ENCODE measurements around the gene DOCK2.
A peak's percentile ranks its signal among the peaks of the same experiment; 100 is the strongest.
"Not testable (repeated sequence)": the region's sequence is repeated elsewhere in the genome, so short reads cannot be mapped to it uniquely, and the experiment has no call there.

The DOCK2 gene

DNA sequence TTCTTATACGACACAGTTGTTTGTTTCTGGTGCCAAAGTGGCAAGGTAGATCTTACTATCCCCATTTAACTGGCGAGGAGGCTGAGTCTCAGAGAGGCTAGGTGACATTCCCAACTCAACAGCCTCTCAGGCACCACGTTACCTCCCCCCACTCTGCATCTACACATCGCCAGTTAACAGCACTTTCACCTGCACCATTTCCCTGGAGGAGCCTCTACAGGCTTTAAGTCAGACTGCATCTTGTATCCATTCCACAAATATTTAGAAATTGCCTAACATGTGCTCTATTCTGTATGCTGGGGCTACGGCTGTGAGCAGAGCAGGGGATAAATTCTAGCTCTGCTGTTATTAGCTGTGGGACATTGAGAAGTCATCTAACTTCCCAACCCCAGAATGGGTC is 174.6 kb downstream of the DOCK2 start:
- FAIRE-seq (no peak), DNase-seq (ENCODE audit: low spot score) (no peak)

DNA sequence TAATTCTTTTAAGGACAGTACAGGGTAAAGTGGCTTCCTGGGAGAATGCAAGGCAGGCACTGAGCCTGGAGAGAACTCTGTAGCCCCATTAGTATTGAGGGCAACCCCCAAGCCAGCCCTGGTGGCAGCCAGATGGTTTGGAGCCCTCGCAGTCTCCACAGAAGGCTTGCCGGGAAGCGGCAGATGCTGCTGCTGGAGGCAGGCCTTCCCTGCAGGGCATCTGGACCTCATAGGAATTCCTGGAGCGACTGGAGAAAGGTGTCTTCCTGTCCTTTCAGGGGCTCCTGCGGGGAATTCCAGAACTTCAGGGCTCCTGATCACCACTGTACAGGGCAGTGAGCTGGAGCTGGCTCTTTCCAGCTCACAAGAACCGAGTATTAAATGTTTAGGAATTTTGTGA is 175.7 kb downstream of the DOCK2 start:
- no peak for FAIRE-seq
- DNase-seq (ENCODE audit: low spot score): no peak

GRCh38 chr5:169814045-169814444 is 177.0 kb downstream of the DOCK2 start:
- DNase-seq (ENCODE audit: low spot score) (no peak), FAIRE-seq (no peak)

- FAIRE-seq (no peak), DNase-seq (ENCODE audit: low spot score) (no peak)
These were observed 177.4 kb downstream of the DOCK2 start for GRCh38 chr5:169814522-169814921.

GRCh38 chr5:169817031-169817430 is 180.0 kb downstream of the DOCK2 start:
- no peak for FAIRE-seq
- DNase-seq (ENCODE audit: low spot score): no peak

DNA sequence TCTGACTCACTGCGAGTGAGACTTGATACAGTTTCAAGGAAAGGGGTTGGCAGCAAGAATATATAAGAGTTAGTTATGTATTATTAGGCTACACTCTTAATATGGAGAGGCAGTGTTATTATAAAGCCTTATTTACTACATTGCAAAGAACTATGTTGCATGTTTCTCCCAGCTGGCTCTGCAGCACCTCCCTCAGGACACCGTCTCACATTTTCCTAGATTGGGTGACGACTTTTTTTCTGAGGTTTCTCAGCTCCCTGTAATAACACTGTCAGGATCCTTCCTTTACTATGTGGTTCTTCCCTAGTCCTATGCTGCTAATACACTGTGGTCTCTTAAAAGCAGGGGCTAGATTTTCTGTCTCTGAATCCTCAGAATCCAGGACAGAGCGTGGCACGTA is 189.5 kb downstream of the DOCK2 start:
- no peak for DNase-seq (ENCODE audit: low spot score)
- FAIRE-seq: no peak

DNA sequence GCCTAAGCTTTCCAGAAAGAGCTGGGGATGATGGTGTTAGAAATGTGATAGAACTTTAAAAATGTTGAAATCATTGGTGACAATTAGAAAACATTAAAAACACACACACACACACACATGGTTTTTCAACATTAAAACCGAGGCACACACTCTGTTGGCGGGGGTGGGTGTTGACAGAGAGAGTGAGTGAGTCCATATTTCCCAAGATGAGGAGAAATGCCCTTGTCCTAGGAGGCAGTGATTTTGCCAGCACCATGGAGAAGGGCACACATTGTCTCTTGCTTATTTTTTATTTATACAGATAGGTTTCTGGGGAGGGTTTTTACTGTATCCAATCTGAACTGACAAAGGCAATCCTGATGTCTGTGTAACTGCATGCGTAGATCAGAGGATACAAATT is 190.7 kb downstream of the DOCK2 start:
- DNase-seq (ENCODE audit: low spot score) (no peak), FAIRE-seq (no peak)

GRCh38 chr5:169828385-169828784 is 191.3 kb downstream of the DOCK2 start:
- FAIRE-seq (no peak), DNase-seq (ENCODE audit: low spot score) (no peak)

- DNase-seq (ENCODE audit: low spot score) (no peak), FAIRE-seq (no peak)
These were observed 194.3 kb downstream of the DOCK2 start for GRCh38 chr5:169831331-169831730.

- DNase-seq (ENCODE audit: low spot score): no peak
- no peak for FAIRE-seq
These were observed 195.2 kb downstream of the DOCK2 start for GRCh38 chr5:169832304-169832703.

DNA sequence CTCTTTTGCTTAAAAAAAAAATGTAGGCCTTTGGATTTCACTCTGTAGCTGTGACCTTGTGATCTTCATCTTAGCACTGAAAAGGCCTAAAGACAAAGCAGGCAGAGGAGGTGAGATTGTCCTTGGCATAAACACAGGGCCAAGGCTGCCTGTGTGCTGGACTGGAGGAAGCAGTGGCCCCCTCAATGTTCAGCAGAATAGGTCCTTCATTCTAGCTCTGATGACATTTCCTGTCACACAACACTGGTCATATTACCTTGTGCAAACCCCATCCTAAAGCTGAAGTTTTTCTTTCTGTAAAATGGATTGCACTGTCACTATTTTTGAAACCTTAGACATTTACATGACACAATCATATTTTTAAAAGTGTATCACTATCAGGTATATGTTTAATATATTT is 195.8 kb downstream of the DOCK2 start:
- no peak for DNase-seq (ENCODE audit: low spot score)
- no peak for FAIRE-seq

GRCh38 chr5:169833681-169834292 is 196.7 kb downstream of the DOCK2 start:
- not testable (repeated sequence) for FAIRE-seq
- DNase-seq (ENCODE audit: low spot score): peak; percentile 39

GRCh38 chr5:169834540-169834939 is 197.5 kb downstream of the DOCK2 start:
- not testable (repeated sequence) for FAIRE-seq
- peak; percentile 35 for DNase-seq (ENCODE audit: low spot score)

GRCh38 chr5:169836835-169837536 is 199.9 kb downstream of the DOCK2 start:
- no peak for DNase-seq (ENCODE audit: low spot score)
- FAIRE-seq: no peak

- FAIRE-seq: no peak
These were observed 200.6 kb downstream of the DOCK2 start for GRCh38 chr5:169837686-169838085.

GRCh38 chr5:169838688-169839087 is 201.6 kb downstream of the DOCK2 start:
- no peak for FAIRE-seq
- DNase-seq (ENCODE audit: low spot score): no peak

More at GRCh38 chr5:169837686-169838085, 200.6 kb downstream of the DOCK2 start:
- DNase-seq (ENCODE audit: low spot score): no peak

DNA sequence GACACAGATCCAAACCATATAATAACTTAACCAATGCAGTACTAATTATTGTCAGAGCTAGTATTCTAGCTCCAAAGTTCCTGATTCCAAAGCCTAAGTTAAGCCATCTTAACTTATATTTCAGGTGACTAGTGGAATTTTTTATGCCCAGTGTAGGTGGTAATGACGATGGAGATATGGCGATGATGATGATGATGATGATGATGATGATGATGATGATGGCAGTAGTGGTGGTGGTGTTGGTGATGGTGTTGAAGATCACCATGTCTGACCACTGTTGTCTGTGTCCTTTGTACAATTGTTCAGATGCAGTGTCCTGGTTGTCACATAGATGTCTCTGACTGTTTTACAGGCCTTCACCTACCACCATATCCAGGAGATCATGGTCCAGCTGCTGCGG is 203.3 kb downstream of the DOCK2 start:
- FAIRE-seq (no peak), DNase-seq (ENCODE audit: low spot score) (no peak)

DNA sequence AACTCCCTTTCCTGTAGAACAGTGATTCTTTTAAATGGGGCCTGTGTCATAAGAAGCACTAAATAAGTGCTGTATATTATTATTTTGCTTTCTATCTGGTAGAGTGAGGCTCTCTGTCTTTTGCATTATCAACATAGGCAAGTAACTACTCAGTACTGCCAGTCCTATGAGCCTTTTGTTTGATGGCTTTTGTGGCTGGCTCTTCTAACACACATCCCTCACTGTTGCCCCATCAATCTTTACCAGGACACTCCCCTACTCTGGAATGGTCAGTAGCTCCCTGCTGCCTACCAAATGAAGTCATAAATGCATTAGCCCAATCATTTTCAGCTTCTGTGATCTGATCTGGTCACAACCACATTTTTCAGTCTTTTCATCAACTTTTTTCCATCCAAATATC is 205.6 kb downstream of the DOCK2 start:
- DNase-seq (ENCODE audit: low spot score) (no peak), FAIRE-seq (no peak)

DNA sequence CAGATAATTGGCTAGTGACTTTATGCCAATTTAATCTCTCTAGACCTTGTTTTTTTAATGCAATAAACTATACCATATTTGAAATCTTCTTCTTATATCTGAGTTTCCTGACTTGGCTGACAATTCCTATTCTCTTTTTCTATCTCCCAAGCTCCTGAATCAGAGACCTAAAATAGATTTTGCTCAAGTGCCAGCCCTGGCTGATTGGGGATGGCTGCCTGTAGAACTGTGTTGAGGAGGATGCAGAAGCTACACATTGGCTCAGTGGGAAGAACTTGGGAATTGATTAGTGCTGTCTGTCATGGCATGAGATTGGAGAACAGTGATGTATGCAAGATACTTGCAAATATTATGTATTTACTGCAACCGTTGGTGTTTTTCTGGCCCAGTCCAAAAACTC is 210.4 kb downstream of the DOCK2 start:
- no peak for FAIRE-seq
- DNase-seq (ENCODE audit: low spot score): no peak

- DNase-seq (ENCODE audit: low spot score): no peak
- no peak for FAIRE-seq
These were observed 211.2 kb downstream of the DOCK2 start for GRCh38 chr5:169848271-169848670.

GRCh38 chr5:169848792-169849191 is 211.7 kb downstream of the DOCK2 start:
- DNase-seq (ENCODE audit: low spot score) (no peak), FAIRE-seq (no peak)

DNA sequence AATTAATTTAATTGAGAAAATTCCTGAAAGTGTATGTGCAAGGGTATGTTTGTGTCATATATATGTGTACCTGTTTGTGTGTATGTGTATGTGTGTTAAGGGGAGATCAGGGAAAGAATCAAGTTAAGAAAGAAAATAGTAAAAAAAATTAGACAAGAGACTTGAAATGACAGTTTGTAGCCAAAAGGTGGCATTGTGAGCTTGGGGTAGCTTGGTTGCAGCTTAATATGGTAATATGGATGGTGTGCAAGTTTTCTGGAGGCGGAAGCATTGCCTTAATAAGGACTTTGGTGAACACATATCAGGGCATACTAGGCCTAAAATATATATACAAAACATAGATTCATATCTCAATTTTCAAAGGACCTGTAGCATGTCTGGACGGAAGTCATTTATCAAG is 213.3 kb downstream of the DOCK2 start:
- no peak for DNase-seq (ENCODE audit: low spot score)
- FAIRE-seq: no peak

DNA sequence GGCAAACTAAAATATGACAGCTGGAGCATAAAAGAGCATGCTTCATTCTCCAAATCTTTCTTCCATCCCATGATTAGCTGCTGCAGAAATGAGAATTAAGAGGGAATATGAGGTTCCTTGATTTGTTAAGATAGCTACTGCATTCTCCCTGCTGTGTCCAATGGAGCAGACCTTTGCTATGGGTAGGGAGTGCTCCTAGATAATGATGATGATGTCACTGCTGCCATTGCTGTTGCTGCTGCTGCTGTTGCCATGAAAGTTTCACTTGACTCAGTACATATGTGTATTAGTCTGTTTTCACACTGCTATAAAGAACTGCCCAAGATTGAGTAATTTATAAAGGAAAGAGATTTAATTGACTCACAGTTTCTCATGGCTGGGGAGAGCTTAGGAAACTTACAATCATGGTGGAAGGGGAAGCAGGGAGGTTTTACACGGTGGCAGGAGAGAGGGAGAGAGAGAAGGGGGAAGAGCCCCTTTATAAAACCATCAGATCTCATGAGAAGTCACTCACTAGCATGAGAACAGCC is 214.3 kb downstream of the DOCK2 start:
- DNase-seq (ENCODE audit: low spot score) (no peak), FAIRE-seq (no peak)

Data from RCC 7860 (cell line).